G401 (cell line): ENCODE results near the gene ZAR1. TPM values are rescaled to one million over a fixed set of nuclear protein-coding genes. Genes with fewer than 3 reads are reported as not detected.
"Not testable (repeated sequence)": the region's sequence is repeated elsewhere in the genome, so short reads cannot be mapped to it uniquely, and the experiment has no call there.

ENCODE experiments used
- DNase-seq: peaks from one replicate; pipeline ENCODE4 v3.0.0-alpha.2; 2015; ENCODE audit warnings: low spot score
- in situ Hi-C: cut with HindIII; loops from 2 replicates; pipeline ENCODE4 v1.10.0; 2016; ENCODE audit warnings: low sequenced_read_pairs, mixed read lengths
- total RNA-seq: library from RNA; depleted of rRNA; stranded (reverse); fragments of >200 nt; shearing (Covaris generic); gene quantifications from 2 replicates; pipeline ENCODE4 v1.2.3, GENCODE V29; 2014; rRNA removed

Gene ZAR1, protein sequence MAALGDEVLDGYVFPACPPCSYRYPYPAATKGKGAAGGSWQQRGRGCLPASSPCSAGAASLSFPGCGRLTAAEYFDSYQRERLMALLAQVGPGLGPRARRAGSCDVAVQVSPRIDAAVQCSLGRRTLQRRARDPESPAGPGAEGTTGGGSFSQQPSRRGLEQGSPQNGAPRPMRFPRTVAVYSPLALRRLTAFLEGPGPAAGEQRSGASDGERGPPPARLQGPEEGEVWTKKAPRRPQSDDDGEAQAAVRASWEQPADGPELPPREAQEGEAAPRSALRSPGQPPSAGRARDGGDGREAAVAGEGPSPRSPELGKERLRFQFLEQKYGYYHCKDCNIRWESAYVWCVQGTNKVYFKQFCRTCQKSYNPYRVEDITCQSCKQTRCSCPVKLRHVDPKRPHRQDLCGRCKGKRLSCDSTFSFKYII
- not detected in 2 replicates for total RNA-seq

GRCh38 chr4:48490012-48490679, at the start of gene ZAR1:
TSS of gene ZAR1 (plus strand) at chr4:48490252. CDS start at chr4:48490292, 40 bp downstream.
- no peak for DNase-seq
- in situ Hi-C loops = no loop called here

GRCh38 chr4:48440914-48441313, 49.1 kb upstream of the ZAR1 start:
- DNase-seq, in situ Hi-C loops: not testable (repeated sequence)

- DNase-seq = no peak
- in situ Hi-C loops = no loop called here
These were observed 44.3 kb upstream of the ZAR1 start for GRCh38 chr4:48445704-48446103.

DNA sequence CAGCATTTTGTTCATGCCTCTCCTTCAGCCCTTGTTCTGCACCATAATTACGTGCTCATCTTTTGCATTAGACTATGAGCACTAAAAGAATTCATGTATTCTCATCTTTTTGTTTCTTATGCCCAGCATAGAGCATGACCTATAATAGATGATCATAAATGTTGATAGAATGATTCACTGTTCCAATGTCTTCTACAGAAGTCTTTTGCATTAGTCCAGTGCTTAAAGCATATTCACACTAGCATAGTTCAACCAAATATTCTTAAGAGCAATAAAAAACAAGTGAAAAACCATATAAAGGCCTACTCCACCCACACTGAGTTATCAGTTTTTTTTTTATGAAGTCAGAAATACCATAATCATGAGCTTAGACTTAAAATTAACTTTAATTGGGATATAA, 43.4 kb upstream of the ZAR1 start:
- in situ Hi-C loops = no loop called here
- DNase-seq = no peak

GRCh38 chr4:48449151-48449550, 40.9 kb upstream of the ZAR1 start:
- in situ Hi-C loops = no loop called here
- DNase-seq = no peak

GRCh38 chr4:48450740-48451139, 39.3 kb upstream of the ZAR1 start:
- in situ Hi-C loops = no loop called here
- no peak for DNase-seq

GRCh38 chr4:48451656-48452055, 38.4 kb upstream of the ZAR1 start:
- DNase-seq, in situ Hi-C loops: not testable (repeated sequence)

- DNase-seq = no peak
- in situ Hi-C loops = no loop called here
These were observed 35.5 kb upstream of the ZAR1 start for GRCh38 chr4:48454591-48454990.

- DNase-seq = no peak
- in situ Hi-C loops = no loop called here
These were observed 29.1 kb upstream of the ZAR1 start for GRCh38 chr4:48461000-48461399.

- DNase-seq = no peak
- in situ Hi-C loops = no loop called here
These were observed 27.7 kb upstream of the ZAR1 start for GRCh38 chr4:48462363-48462762.

DNA sequence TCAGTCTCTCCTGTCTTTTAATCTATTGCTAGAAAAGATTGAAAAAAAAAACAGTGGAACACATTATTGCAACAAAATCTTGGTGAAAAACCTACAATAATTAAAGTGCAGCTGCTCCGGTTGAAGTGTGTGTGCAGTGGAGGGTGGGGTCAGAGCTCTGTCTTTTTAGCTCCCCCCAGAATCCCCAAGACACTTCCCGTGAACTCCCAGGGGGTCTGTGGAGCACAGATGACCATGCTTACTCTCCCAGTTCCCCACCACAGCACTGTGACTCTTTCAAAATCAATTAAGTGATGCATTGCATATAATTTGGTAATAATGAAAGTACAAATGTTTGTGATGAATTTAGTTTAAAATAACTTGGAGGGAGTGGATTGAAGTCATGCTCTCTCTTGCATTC, 22.6 kb upstream of the ZAR1 start:
- no peak for DNase-seq
- in situ Hi-C loops = no loop called here

DNA sequence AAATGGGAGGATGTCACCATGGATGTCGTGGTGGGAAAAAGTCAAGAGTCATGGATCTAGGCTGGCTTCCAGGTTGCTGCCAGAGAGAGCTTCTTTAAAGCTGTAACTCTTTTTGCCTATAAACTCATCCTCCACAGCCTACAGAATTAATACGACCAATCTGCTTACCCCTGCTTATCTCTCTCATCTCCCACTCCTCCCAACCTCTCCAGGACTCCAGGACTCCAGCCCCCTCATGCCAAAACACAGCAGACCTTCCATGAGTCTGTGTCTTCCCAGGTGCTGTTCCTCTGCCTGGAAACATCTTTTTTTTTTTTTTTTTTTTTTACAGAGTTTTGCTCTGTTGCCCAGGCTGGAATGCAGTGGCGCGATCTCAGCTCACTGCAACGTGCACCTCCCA, 22.2 kb upstream of the ZAR1 start:
- in situ Hi-C loops = no loop called here
- no peak for DNase-seq

DNA sequence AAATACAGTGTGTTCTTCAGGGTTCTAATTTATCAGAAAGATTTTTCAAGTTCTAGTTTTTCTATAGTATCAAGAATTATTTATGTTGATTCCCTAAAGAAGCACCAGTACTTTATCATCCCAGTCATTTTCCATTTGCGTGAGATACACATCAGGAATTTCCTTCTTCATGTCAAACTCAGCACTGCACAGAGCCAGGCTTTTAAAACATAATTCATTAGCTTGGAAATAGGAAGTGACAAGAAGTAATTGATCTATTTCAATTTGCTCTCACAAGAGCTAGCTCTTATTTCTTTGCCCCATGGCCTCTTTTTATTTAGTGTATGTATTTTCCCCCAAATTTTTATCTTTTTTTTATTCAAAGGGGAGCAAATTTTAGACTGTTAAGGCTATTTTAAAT, 19.9 kb upstream of the ZAR1 start:
- in situ Hi-C loops = no loop called here
- no peak for DNase-seq

- in situ Hi-C loops = no loop called here
These were observed 19.5 kb upstream of the ZAR1 start for GRCh38 chr4:48470570-48470969.

DNA sequence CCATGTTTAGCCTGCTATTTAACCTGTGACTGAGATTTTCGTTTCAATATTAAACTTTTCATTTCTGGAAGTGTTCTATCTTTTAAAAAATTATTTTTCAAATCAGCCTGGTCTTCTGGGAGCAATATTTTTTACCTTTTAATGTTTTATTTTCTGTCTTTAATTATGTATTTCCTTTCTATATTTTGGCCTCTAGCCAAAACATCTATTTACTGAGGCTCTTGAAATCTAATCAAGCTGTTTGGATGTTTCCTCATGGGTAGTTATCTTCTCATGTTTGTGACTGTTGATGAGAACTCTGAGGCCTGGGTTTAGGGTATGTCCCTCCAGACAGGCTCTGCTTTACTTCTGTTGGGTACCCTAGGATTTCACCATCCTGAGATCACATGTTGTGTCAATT, 17.3 kb upstream of the ZAR1 start:
- no peak for DNase-seq
- in situ Hi-C loops = no loop called here

More at GRCh38 chr4:48470570-48470969, 19.5 kb upstream of the ZAR1 start:
- no peak for DNase-seq

GRCh38 chr4:48475770-48476169, 14.3 kb upstream of the ZAR1 start:
- in situ Hi-C loops = no loop called here
- no peak for DNase-seq

- in situ Hi-C loops = no loop called here
- DNase-seq = no peak
These were observed 11.8 kb upstream of the ZAR1 start for GRCh38 chr4:48478273-48478672.

DNA sequence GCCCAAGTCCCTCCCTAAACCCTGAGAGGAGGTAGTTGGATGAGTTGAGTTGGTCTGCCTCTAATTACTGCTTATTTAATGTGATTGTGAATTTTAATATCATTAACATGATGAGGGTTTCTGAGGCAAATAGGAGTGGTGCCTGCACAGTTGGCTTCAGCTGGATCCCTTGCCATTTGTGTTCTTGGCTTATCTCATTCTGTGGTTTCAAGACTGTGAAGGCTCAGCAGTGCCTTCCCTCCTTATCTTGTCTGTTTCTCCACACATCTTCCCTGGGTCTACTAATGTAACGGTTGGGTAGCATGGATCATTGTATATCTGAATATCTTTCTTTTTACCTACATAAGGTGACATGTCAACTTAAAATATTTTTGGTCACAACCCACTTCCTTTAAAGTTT, 8.5 kb upstream of the ZAR1 start:
- DNase-seq = no peak
- in situ Hi-C loops = no loop called here

GRCh38 chr4:48483006-48483776, 6.9 kb upstream of the ZAR1 start, which contains the start of gene SLC10A4:
TSS of gene SLC10A4 (plus strand) at chr4:48483343. CDS start at chr4:48483562, 219 bp downstream.
- no peak for DNase-seq
- in situ Hi-C loops = no loop called here
